OCI-LY7 (cell line): ENCODE data around the gene TRAPPC13. TPM values are rescaled to one million over a fixed set of nuclear protein-coding genes. Genes with fewer than 3 reads are reported as not detected.
A peak's percentile ranks its signal among the peaks of the same experiment; 100 is the strongest.

Experiments used
- Bru-seq: library from RNA; stranded (reverse); fragments of 400-500 nt; gene quantifications from one replicate; lab custom pipeline; 2021; lab: Mats Ljungman, UMichigan
- BruChase-seq, 2 experiments: library from RNA; stranded (reverse); fragments of 400-500 nt; gene quantifications; one replicate each; lab custom pipeline; 2021; lab: Mats Ljungman, UMichigan
- BruUV-seq: library from RNA; stranded (reverse); fragments of 400-500 nt; replicated peaks from 2 replicates; lab custom pipeline; 2021; lab: Mats Ljungman, UMichigan
- CTCF ChIA-PET: fragments of 300-600 bp; sonication (Branson Sonifier 250); formaldehyde crosslinking; loops from one replicate; lab custom pipeline; 2022; ENCODE audit warnings: antibody characterized with exemption; ENCODE audit not compliant: unreplicated experiment; lab: Charles Lee
- POLR2A ChIA-PET: fragments of 300-600 bp; sonication (Branson Sonifier 250); formaldehyde crosslinking; loops from one replicate; lab custom pipeline; 2022; ENCODE audit warnings: antibody characterized with exemption; lab: Charles Lee
- DNase-seq: peaks from one replicate; pipeline ENCODE4 v3.0.0-alpha.2; 2015; ENCODE audit warnings: low spot score
- H2AFZ ChIP-seq: fragments of 200-600 bp; sonication (generic), shearing (Covaris generic); 2 replicates; pipeline ENCODE4 v1.6.1; 2014; ENCODE audit warnings: mild to moderate bottlenecking, antibody characterized with exemption, low read length, moderate library complexity
- H3K27ac ChIP-seq: fragments of 200-600 bp; sonication (generic); 2 replicates; pipeline ENCODE4 v1.5.1; 2014; ENCODE audit warnings: mixed run types, low read depth, mild to moderate bottlenecking, moderate library complexity, low read length, inconsistent platforms; ENCODE audit not compliant: poor library complexity, severe bottlenecking
- H3K36me3 ChIP-seq: fragments of 200-600 bp; sonication (generic); 2 replicates; pipeline ENCODE4 v1.6.1; 2014; ENCODE audit warnings: mild to moderate bottlenecking, antibody characterized with exemption, low read length, moderate library complexity, mixed read lengths; ENCODE audit not compliant: insufficient read depth
- H3K4me1 ChIP-seq: fragments of 200-600 bp; sonication (generic); 2 replicates; pipeline ENCODE4 v1.5.1; 2014; ENCODE audit warnings: mild to moderate bottlenecking, low read length; ENCODE audit not compliant: insufficient read depth, poor library complexity, severe bottlenecking
- H3K4me2 ChIP-seq: fragments of 200-600 bp; sonication (generic); 2 replicates; pipeline ENCODE4 v1.6.1; 2014; ENCODE audit warnings: mild to moderate bottlenecking, low read length
- H3K4me3 ChIP-seq: fragments of 200-600 bp; sonication (generic); 2 replicates; pipeline ENCODE4 v1.5.1; 2014; ENCODE audit warnings: mild to moderate bottlenecking, low read depth, low read length; ENCODE audit not compliant: poor library complexity, severe bottlenecking
- H3K79me2 ChIP-seq: fragments of 200-600 bp; sonication (generic); 2 replicates; pipeline ENCODE4 v1.6.1; 2016; ENCODE audit warnings: low read depth, mild to moderate bottlenecking, low read length, moderate library complexity, mixed read lengths; ENCODE audit not compliant: insufficient read depth
- H3K9me2 ChIP-seq: fragments of 200-600 bp; sonication (generic); 2 replicates; pipeline ENCODE4 v1.6.1; 2016; ENCODE audit warnings: mild to moderate bottlenecking, low read length, mixed read lengths; ENCODE audit not compliant: insufficient read depth
- H3K9me3 ChIP-seq: fragments of 200-600 bp; sonication (generic); 2 replicates; pipeline ENCODE4 v1.6.1; 2014; ENCODE audit warnings: mild to moderate bottlenecking, mixed run types, low read length, mixed read lengths
- H4K20me1 ChIP-seq: fragments of 200-600 bp; sonication (generic); 2 replicates; pipeline ENCODE4 v1.6.1; 2014; ENCODE audit warnings: mild to moderate bottlenecking, antibody characterized with exemption, low read length, moderate library complexity, mixed read lengths; ENCODE audit not compliant: insufficient read depth
- EZH2phosphoT487 ChIP-seq: fragments of 200-600 bp; sonication (generic); IDR thresholded peaks from 2 replicates; pipeline ENCODE4 v1.6.1; 2018; ENCODE audit warnings: low read depth, borderline replicate concordance, mild to moderate bottlenecking, mixed run types, antibody characterized with exemption, low read length, moderate library complexity, mixed read lengths
- intact Hi-C: fragments of 100-400 bp; cut with micrococcal nuclease; formaldehyde crosslinking; loops from one replicate; pipeline ENCODE4 v1.10.0; 2022; ENCODE audit not compliant: unreplicated experiment
- long read RNA-seq: library from polyadenylated mRNA; stranded (forward); transcript quantifications from one replicate; pipeline ENCODE4 v2.0.0, GENCODE V29; 2022
- total RNA-seq, 2 experiments: library from RNA; depleted of rRNA in 1 of 2; stranded (reverse); fragments of >200 nt in 1 of 2; shearing (Covaris generic) in 1 of 2; gene quantifications; 2 replicates each; pipeline ENCODE4 v1.2.3, GENCODE V29; 2014 to 2022
- TF ChIP-seq, protein P1 (sequence below): fragments of 200-600 bp; sonication (generic); conservative IDR thresholded peaks from 2 replicates; pipeline ENCODE4 v1.5.1; 2014; ENCODE audit warnings: mild to moderate bottlenecking, antibody characterized with exemption, low read length, moderate library complexity, mixed read lengths

Gene TRAPPC13, protein sequence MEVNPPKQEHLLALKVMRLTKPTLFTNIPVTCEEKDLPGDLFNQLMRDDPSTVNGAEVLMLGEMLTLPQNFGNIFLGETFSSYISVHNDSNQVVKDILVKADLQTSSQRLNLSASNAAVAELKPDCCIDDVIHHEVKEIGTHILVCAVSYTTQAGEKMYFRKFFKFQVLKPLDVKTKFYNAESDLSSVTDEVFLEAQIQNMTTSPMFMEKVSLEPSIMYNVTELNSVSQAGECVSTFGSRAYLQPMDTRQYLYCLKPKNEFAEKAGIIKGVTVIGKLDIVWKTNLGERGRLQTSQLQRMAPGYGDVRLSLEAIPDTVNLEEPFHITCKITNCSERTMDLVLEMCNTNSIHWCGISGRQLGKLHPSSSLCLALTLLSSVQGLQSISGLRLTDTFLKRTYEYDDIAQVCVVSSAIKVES
- total RNA-seq (2014; rRNA removed; shearing (Covaris generic)) = 13.2 and 13.9 TPM in 2 replicates
- total RNA-seq (2022) = 24.1 and 25.4 TPM in 2 replicates
- Bru-seq, nascent RNA = percentile 78 among the genes with signal in this experiment
- percentile 70 among the genes with signal in this experiment for BruChase-seq, experiment 1, labeled RNA remaining after a 6-hour chase
- BruChase-seq, experiment 2, labeled RNA remaining after a 2-hour chase = percentile 75 among the genes with signal in this experiment
- long read RNA-seq, partial matches to known transcripts = 0 of 55 reads
- long read RNA-seq, other reads (novel, unspliced or antisense) = 49 of 55 reads

GRCh38 chr5:65624571-65625555 lies at the start of gene TRAPPC13, which contains the start of gene SHLD3:
TSS of gene TRAPPC13 (plus strand) at chr5:65625027. CDS start at chr5:65625061, 34 bp downstream.
TSS of gene SHLD3 (plus strand) at chr5:65625027. CDS start at chr5:65629588, 4,561 bp downstream.
- H3K79me2 ChIP-seq = peaks cover 84% of the 10 kb centered on the region
- peaks cover 7% of the 10 kb centered on the region; the same call in 1 of the 2 replicates for H4K20me1 ChIP-seq
- H3K9me3 ChIP-seq = no peaks in the 10 kb centered on the region
- BruUV-seq = TSS peak; percentile 88
- peak within 1 kb of the TSS; percentile 80 for H3K4me2 ChIP-seq
- CTCF ChIA-PET = no interaction called here
- peaks cover 20% of the 10 kb centered on the region for H3K36me3 ChIP-seq
- no peak for TF ChIP-seq EZH2phosphoT487
- TF ChIP-seq, protein P1, sequence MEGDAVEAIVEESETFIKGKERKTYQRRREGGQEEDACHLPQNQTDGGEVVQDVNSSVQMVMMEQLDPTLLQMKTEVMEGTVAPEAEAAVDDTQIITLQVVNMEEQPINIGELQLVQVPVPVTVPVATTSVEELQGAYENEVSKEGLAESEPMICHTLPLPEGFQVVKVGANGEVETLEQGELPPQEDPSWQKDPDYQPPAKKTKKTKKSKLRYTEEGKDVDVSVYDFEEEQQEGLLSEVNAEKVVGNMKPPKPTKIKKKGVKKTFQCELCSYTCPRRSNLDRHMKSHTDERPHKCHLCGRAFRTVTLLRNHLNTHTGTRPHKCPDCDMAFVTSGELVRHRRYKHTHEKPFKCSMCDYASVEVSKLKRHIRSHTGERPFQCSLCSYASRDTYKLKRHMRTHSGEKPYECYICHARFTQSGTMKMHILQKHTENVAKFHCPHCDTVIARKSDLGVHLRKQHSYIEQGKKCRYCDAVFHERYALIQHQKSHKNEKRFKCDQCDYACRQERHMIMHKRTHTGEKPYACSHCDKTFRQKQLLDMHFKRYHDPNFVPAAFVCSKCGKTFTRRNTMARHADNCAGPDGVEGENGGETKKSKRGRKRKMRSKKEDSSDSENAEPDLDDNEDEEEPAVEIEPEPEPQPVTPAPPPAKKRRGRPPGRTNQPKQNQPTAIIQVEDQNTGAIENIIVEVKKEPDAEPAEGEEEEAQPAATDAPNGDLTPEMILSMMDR = peak; percentile 11; the same call in 1 of the 2 replicates
- H3K27ac ChIP-seq = peak within 1 kb of the TSS; percentile 84
- H3K4me1 ChIP-seq = peaks cover 30% of the 10 kb centered on the region
- intact Hi-C loops = loop anchor here (5.0 kb wide), 2 partner anchors 63 to 97 kb away; partner anchors contain the start of genes CENPK, NLN, PPWD1 and SGTB
- POLR2A ChIA-PET = interaction anchor here (0.7 to 4.2 kb wide), 4 partner anchors 11 to 856 kb away, joined by 3 to 18 read pairs (median 6); partner anchors contain the start of genes CENPK, CWC27, PPWD1 and SREK1IP1
- DNase-seq = peak; percentile 92
- no peaks in the 10 kb centered on the region for H3K9me2 ChIP-seq
- peak within 1 kb of the TSS; percentile 97 for H2AFZ ChIP-seq
- H3K4me3 ChIP-seq = peak within 1 kb of the TSS; percentile 96

- no TSS peak for BruUV-seq
- Histone ChIP-seq H3K27ac (no peak overlapping the region), H3K4me2 (no peak overlapping the region), H3K4me1 (no peaks in the 10 kb centered on the region), H2AFZ (no peak overlapping the region), H3K9me2 (no peaks in the 10 kb centered on the region), H4K20me1 (no peaks in the 10 kb centered on the region), H3K36me3 (peaks cover 79% of the 10 kb centered on the region), H3K9me3 (no peaks in the 10 kb centered on the region), H3K79me2 (no peaks in the 10 kb centered on the region; the same call in 1 of the 2 replicates), H3K4me3 (no peak overlapping the region)
- ChIA-PET POLR2A (interaction anchor here (0.6 kb wide), 1 partner anchor 447 kb away, joined by 8 read pairs; no protein-coding TSS in a partner anchor), CTCF (no interaction called here)
- TF ChIP-seq, protein P1 = no peak
- TF ChIP-seq EZH2phosphoT487 = no peak
- no peak for DNase-seq
- intact Hi-C loops = no loop called here
Observed at GRCh38 chr5:65577141-65577540, 47.7 kb upstream of the TRAPPC13 start.
